Endothelial cell of umbilical vein (primary cell): ENCODE measurements around the gene RIOX2. TPM values are rescaled to one million over a fixed set of nuclear protein-coding genes. Genes with fewer than 3 reads are reported as not detected.
A peak's percentile ranks its signal among the peaks of the same experiment; 100 is the strongest.

Experiments used
- BruUV-seq: library from RNA; stranded (reverse); fragments of 400-500 nt; replicated peaks from 2 replicates; lab custom pipeline; 2021; lab: Mats Ljungman, UMichigan
- CTCF ChIA-PET: fragments of 300-600, 350-600 bp; sonication (Branson Sonifier 250); formaldehyde crosslinking; loops from one replicate; lab custom pipeline; 2021; ENCODE audit warnings: antibody characterized with exemption, inconsistent platforms; lab: Charles Lee
- POLR2A ChIA-PET: fragments of 300-600, 350-600 bp; sonication (Branson Sonifier 250); formaldehyde crosslinking; loops from one replicate; lab custom pipeline; 2021; ENCODE audit warnings: antibody characterized with exemption, inconsistent platforms; lab: Charles Lee
- DNase-seq: peaks from one replicate; pipeline ENCODE4 v3.0.0-alpha.2; 2011; ENCODE audit warnings: low read depth, low spot score
- FAIRE-seq: peaks from 2 replicates; lab custom pipeline; 2011; peaks lifted over from hg19 to GRCh38; lab: Jason Lieb, UNC
- H2AFZ ChIP-seq: 2 replicates; pipeline ENCODE4 v1.6.0; 2012; ENCODE audit warnings: low read depth, low read length, control low read depth, inconsistent platforms
- H3K27ac ChIP-seq: 2 replicates; pipeline ENCODE4 v1.5.1; 2011; ENCODE audit warnings: low read depth, mild to moderate bottlenecking, control low read depth, low read length, moderate library complexity; ENCODE audit not compliant: insufficient read depth
- H3K27me3 ChIP-seq, 2 experiments: 2 replicates each; pipeline versions ENCODE4 v1.6.0 to v1.6.1; 2011; ENCODE audit warnings: low read length in 2 of 2, mixed read lengths in 1 of 2; ENCODE audit not compliant: control insufficient read depth in 2 of 2, insufficient read depth in 2 of 2
- H3K36me3 ChIP-seq, 2 experiments: 2 replicates in 1 of 2; 3 replicates in 1 of 2; pipeline ENCODE4 v1.5.1; 2011; ENCODE audit warnings: low read length in 2 of 2, mild to moderate bottlenecking in 1 of 2, moderate library complexity in 1 of 2; ENCODE audit not compliant: control insufficient read depth in 2 of 2, insufficient read depth in 2 of 2; ENCODE audit errors: extremely low read depth in 1 of 2
- H3K4me1 ChIP-seq: 3 replicates; pipeline ENCODE4 v1.5.1; 2011; ENCODE audit warnings: mild to moderate bottlenecking, low read length; ENCODE audit not compliant: control insufficient read depth, insufficient read depth; ENCODE audit errors: extremely low read depth
- H3K4me2 ChIP-seq: 2 replicates; pipeline ENCODE4 v1.6.1; 2011; ENCODE audit warnings: low read length, control low read depth, mixed read lengths; ENCODE audit not compliant: insufficient read depth
- H3K4me3 ChIP-seq, 3 experiments: fragments of 200-600 bp in 1 of 3; sonication (generic), shearing (Covaris generic) in 1 of 3; replicated peaks in 1 of 3; 2 replicates each; pipeline ENCODE4 v1.5.1; 2011 to 2016; ENCODE audit warnings: control low read depth in 3 of 3, low read length in 3 of 3, mild to moderate bottlenecking in 2 of 3, inconsistent platforms in 1 of 3, low read depth in 1 of 3, moderate library complexity in 1 of 3; ENCODE audit not compliant: insufficient read depth in 1 of 3
- H3K79me2 ChIP-seq: 2 replicates; pipeline ENCODE4 v1.6.0; 2012; ENCODE audit warnings: low read length, inconsistent platforms; ENCODE audit not compliant: control insufficient read depth, insufficient read depth
- H3K9ac ChIP-seq: replicated peaks from 2 replicates; pipeline ENCODE3; 2011; ENCODE audit warnings: low read length, control low read depth; ENCODE audit not compliant: insufficient read depth; ENCODE audit errors: extremely low read depth
- H3K9me1 ChIP-seq: replicated peaks from 3 replicates; pipeline ENCODE4 v1.6.0; 2011; ENCODE audit warnings: mild to moderate bottlenecking, low read length; ENCODE audit not compliant: control insufficient read depth, insufficient read depth; ENCODE audit errors: extremely low read depth
- H3K9me3 ChIP-seq: replicated peaks from 2 replicates; pipeline ENCODE4 v1.5.1; 2012; ENCODE audit warnings: low read length, inconsistent platforms; ENCODE audit not compliant: control insufficient read depth, insufficient read depth
- H4K20me1 ChIP-seq: replicated peaks from 2 replicates; pipeline ENCODE3; 2011; ENCODE audit warnings: mild to moderate bottlenecking, low read length; ENCODE audit not compliant: control insufficient read depth, insufficient read depth; ENCODE audit errors: extremely low read depth
- EZH2 ChIP-seq: IDR thresholded peaks from 2 replicates; pipeline ENCODE4 v1.6.1; 2012; ENCODE audit warnings: borderline replicate concordance, low read depth, mild to moderate bottlenecking, moderate library complexity, low read length, inconsistent platforms; ENCODE audit not compliant: severe bottlenecking
- GATA2 ChIP-seq: IDR thresholded peaks from 2 replicates; pipeline ENCODE4 v1.7.0; 2011; ENCODE audit warnings: low read depth, mild to moderate bottlenecking, moderate library complexity, mixed read lengths, low read length; ENCODE audit not compliant: insufficient read length, insufficient read depth
- JUN ChIP-seq: IDR thresholded peaks from 2 replicates; pipeline ENCODE4 v1.6.1; 2011; ENCODE audit warnings: borderline replicate concordance, low read depth; ENCODE audit not compliant: insufficient read length, insufficient read depth
- POLR2A ChIP-seq: IDR thresholded peaks from 2 replicates; pipeline ENCODE4 v1.6.1; 2012; ENCODE audit warnings: low read depth, mild to moderate bottlenecking, control low read depth, low read length
- dilution Hi-C: fragments of 300-500 bp; cut with MboI; formaldehyde crosslinking; loops from one replicate; pipeline ENCODE4 v1.15.0; 2019; ENCODE audit warnings: low sequenced_read_pairs; ENCODE audit not compliant: extremely low pct_ligation_motif_present
- intact Hi-C: fragments of 100-400 bp; cut with micrococcal nuclease; formaldehyde crosslinking; loops from one replicate; pipeline ENCODE4 v1.10.0; 2022
- polyA plus RNA-seq, 4 experiments: library from polyadenylated mRNA; depleted of rRNA in 3 of 4; stranded (reverse) in 3 of 4; unstranded in 1 of 4; fragments of >200 nt; gene quantifications; 2 replicates each; pipeline versions ENCODE4 v1.2.1 to v1.2.3, GENCODE V29; 2011 to 2012; ENCODE audit warnings: missing spikeins in 1 of 4
- total RNA-seq: library from RNA; stranded (reverse); gene quantifications from 2 replicates; pipeline ENCODE4 v1.2.3, GENCODE V29; 2021

Gene RIOX2
- total and polyA plus RNA-seq, 2 donors (not counting 3 experiments of a cell fraction or from before 2014, with no cell fraction given): 14.5 to 30.5 TPM

DNA sequence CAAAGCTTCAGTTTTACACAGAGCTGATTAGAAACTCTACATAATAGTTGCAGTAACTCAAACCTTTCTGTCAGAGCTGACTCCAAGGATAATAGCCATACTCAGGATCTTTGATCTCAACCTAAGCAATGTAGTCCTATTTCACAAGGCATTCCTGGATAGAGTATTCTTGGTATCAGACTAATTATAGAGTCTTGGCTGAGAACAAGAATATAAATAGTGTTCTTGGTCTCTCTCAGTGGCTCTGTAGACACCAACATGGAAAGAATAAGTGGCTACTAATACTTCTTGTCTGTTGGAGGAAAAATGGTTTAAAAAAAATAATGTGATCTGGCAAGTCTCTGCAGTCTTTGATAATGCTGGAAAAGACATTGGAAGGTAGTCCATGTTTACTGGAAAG, 55.7 kb downstream of the RIOX2 start:
- CTCF ChIA-PET: no interaction called here

GRCh38 chr3:97914388-97914787, 57.8 kb downstream of the RIOX2 start:
- POLR2A ChIA-PET: no interaction called here
- no peaks in the 10 kb centered on the region for H3K27me3 ChIP-seq
- CTCF ChIA-PET: interaction anchor here (0.9 kb wide), 1 partner anchor 15 kb away, joined by 4 read pairs; no protein-coding TSS in a partner anchor
- DNase-seq: peak; percentile 21
- TF ChIP-seq JUN (peak; percentile 25), EZH2 (no peak)
- H3K4me2 ChIP-seq: no peak overlapping the region
- dilution Hi-C loops: no loop called here
- no peak overlapping the region for H3K4me3 ChIP-seq
- intact Hi-C loops: no loop called here
- no peak overlapping the region for H3K27ac ChIP-seq
- H2AFZ ChIP-seq: no peak overlapping the region
- no peaks in the 10 kb centered on the region for H4K20me1 ChIP-seq
- no TSS peak for BruUV-seq
- FAIRE-seq: no peak
- peaks cover 2% of the 10 kb centered on the region for H3K4me1 ChIP-seq
- H3K9ac ChIP-seq: no peak overlapping the region
- no peaks in the 10 kb centered on the region for H3K9me3 ChIP-seq
- H3K36me3 ChIP-seq: peaks cover 0 to 6% of the 10 kb centered on the region in 2 experiments
- no peaks in the 10 kb centered on the region for H3K9me1 ChIP-seq
- H3K79me2 ChIP-seq: no peaks in the 10 kb centered on the region

More for the DNA sequence above, 55.7 kb downstream of the RIOX2 start:
- no peaks in the 10 kb centered on the region for H3K9me3 ChIP-seq
- H3K4me2 ChIP-seq: no peak overlapping the region
- peaks cover 2% of the 10 kb centered on the region for H3K4me1 ChIP-seq
- no peaks in the 10 kb centered on the region for H3K27me3 ChIP-seq
- no TSS peak for BruUV-seq
- DNase-seq (no peak), FAIRE-seq (no peak)
- peaks cover 0 to 6% of the 10 kb centered on the region in 2 experiments for H3K36me3 ChIP-seq
- intact Hi-C loops (loop anchor here (2.0 kb wide), 1 partner anchor 14 kb away; no protein-coding TSS in a partner anchor), dilution Hi-C loops (no loop called here)
- H3K9ac ChIP-seq: no peak overlapping the region
- H4K20me1 ChIP-seq: no peaks in the 10 kb centered on the region
- TF ChIP-seq POLR2A (no peak), EZH2 (no peak), GATA2 (no peak)
- H3K79me2 ChIP-seq: no peaks in the 10 kb centered on the region
- H3K4me3 ChIP-seq: no peak overlapping the region
- no peak overlapping the region for H2AFZ ChIP-seq
- H3K27ac ChIP-seq: no peak overlapping the region
- POLR2A ChIA-PET: no interaction called here
- no peaks in the 10 kb centered on the region for H3K9me1 ChIP-seq
